Measurements from ENCODE around the gene S100A6. TPM values are rescaled to one million over a fixed set of nuclear protein-coding genes. Genes with fewer than 3 reads are reported as not detected.

The S100A6 gene
- total and polyA plus RNA-seq, 2 donors (not counting 3 experiments of a cell fraction or from before 2014, with no cell fraction given) = 552 to 908 TPM

DNA sequence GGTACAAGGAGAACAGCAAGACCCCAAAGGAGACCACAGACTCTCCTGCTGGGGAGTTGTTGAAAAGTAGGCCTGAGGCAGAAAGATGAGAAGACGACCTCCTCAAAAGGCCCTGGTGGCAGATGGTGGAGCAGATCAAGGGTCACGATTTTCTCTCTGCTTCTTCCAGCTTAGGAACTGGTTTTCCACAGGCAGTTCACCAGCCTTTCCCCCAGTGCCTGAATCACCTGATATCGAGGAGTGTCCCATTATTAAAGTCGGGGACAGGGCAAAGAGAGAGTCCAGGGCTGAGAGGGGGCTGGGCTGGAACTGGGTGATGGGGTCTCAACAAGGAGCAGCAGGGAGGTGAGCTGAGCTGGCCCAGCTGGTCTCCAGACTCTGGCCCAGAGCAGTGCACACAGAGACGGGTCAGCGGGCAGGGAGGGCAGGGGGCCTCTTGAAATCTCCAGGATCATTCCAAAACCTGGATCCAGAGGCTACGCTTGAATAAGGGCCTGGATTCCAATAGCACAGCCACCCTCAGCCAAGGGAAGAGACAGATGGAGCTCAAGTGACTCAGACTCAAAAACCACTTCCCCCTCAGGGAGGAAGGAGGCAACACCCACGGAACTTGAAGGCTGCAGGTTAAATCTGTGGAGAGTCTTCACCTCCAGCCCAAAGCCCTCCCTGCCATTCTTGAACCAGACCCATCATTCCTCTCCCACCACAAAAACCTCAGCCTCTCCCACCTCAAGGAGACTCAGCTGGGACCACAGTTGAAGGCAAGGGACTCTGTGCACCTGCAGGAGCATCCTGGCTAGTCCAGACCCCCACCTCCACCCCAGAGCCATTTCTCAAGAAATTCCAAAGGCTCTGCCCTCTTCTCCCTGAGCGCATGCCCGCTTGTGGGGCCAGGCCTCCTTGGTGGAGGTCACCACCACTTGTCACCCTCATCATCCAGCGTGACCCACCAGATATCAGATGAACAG, 4.9 kb upstream of the S100A6 start, which contains the start of gene S100A5:
Gene S100A5, minus strand, starts transcription at position 541 of the 968 bp plus-strand sequence. CDS start 743 bp downstream, outside the sequence.
- no peaks in the 10 kb centered on the region for H4K20me1 ChIP-seq (replicated peaks; ENCODE audit: control insufficient read depth, extremely low read depth, insufficient read depth, low read length)
- no peaks in the 10 kb centered on the region for H3K9me3 ChIP-seq (replicated peaks; ENCODE audit: control insufficient read depth, insufficient read depth, low read length)
- no peaks in the 10 kb centered on the region for H3K27me3 ChIP-seq (ENCODE audit: control insufficient read depth in 2 of 2, insufficient read depth in 2 of 2, low read length in 2 of 2)
- peak within 1 kb of the TSS; percentile 11 for H2AFZ ChIP-seq (ENCODE audit: low read depth, low read length)
- H3K9me1 ChIP-seq (replicated peaks; ENCODE audit: control insufficient read depth, extremely low read depth, insufficient read depth, low read length) = no peaks in the 10 kb centered on the region
- FAIRE-seq (no peak), DNase-seq (ENCODE audit: low read depth, low spot score) (no peak)
- TF ChIP-seq MYC (IDR thresholded peaks at IDR 0.05; ENCODE audit: low read depth, low read length) (no peak), JUN (IDR thresholded peaks at IDR 0.05; ENCODE audit: borderline replicate concordance, insufficient read depth, insufficient read length, low read depth) (no peak)
- POLR2A ChIA-PET = no interaction called here
- H3K4me3 ChIP-seq (replicated peaks in 1 of 3; ENCODE audit: insufficient read depth in 1 of 3, low read depth in 1 of 3, low read length in 3 of 3) = no peak within 1 kb of the TSS
- no peak within 1 kb of the TSS for H3K9ac ChIP-seq (replicated peaks; ENCODE audit: extremely low read depth, insufficient read depth, low read length)
- H3K4me2 ChIP-seq (ENCODE audit: insufficient read depth, low read length) = no peak within 1 kb of the TSS
- no TSS peak for BruUV-seq (replicated peaks)
- CTCF ChIA-PET = interaction anchor here (0.7 to 1.2 kb wide), 4 partner anchors 9 to 32 kb away, joined by 3 to 4 read pairs (median 3); no protein-coding TSS in a partner anchor
- peaks cover 12% of the 10 kb centered on the region for H3K4me1 ChIP-seq (ENCODE audit: control insufficient read depth, extremely low read depth, insufficient read depth, low read length)
- H3K36me3 ChIP-seq (ENCODE audit: control insufficient read depth in 2 of 2, extremely low read depth in 1 of 2, insufficient read depth in 2 of 2, low read length in 2 of 2) = no peaks in the 10 kb centered on the region
- dilution Hi-C loops (cut with MboI; ENCODE audit: extremely low pct_ligation_motif_present, low sequenced_read_pairs) = no loop called here
- no peak within 1 kb of the TSS for H3K27ac ChIP-seq (ENCODE audit: insufficient read depth, low read depth, low read length)
- intact Hi-C loops (cut with micrococcal nuclease) = no loop called here
- H3K79me2 ChIP-seq (ENCODE audit: control insufficient read depth, insufficient read depth, low read length) = peaks cover under 1% of the 10 kb centered on the region

DNA sequence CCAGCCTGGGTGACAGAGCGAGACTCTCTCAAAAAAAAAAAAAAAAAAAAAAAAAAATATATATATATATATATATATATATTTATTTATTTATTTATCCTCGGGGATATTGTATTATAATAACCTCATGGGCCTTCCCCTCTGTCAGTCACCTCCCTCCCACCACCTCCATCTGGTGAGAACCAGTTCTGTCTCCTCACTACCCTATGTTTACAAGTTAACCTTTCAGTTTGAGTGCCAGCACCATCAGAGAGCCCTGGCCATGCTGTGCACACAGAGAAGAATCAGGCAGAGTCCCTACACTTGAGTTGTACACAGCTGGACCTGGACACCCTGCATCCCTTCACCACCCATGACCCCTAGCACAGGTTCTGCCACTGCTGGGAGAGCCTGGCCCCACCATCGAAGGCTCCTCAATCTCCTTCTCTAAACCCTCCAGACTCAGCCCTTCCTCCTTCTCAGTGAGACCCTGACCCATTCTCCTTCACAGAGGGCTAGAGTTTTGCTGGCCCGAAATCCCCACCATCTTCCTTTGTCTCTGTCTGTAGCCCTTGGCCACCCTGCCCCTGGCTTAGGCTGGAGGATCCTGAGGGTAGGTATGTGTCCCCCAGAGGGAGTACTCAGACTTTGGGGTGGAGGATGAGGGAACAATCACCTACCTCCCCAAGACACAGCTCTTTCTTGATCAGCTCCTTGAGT, 3.8 kb upstream of the S100A6 start:
- no peaks in the 10 kb centered on the region for H3K9me1 ChIP-seq (replicated peaks; ENCODE audit: control insufficient read depth, extremely low read depth, insufficient read depth, low read length)
- H3K27ac ChIP-seq (ENCODE audit: insufficient read depth, low read depth, low read length) = no peak overlapping the region
- BruUV-seq (replicated peaks) = no TSS peak
- H3K79me2 ChIP-seq (ENCODE audit: control insufficient read depth, insufficient read depth, low read length) = peaks cover 12% of the 10 kb centered on the region
- intact Hi-C loops (cut with micrococcal nuclease) = no loop called here
- POLR2A ChIA-PET = no interaction called here
- H3K4me3 ChIP-seq (replicated peaks in 1 of 3; ENCODE audit: insufficient read depth in 1 of 3, low read depth in 1 of 3, low read length in 3 of 3) = no peak overlapping the region
- no peaks in the 10 kb centered on the region for H3K9me3 ChIP-seq (replicated peaks; ENCODE audit: control insufficient read depth, insufficient read depth, low read length)
- peaks cover 10% of the 10 kb centered on the region for H3K4me1 ChIP-seq (ENCODE audit: control insufficient read depth, extremely low read depth, insufficient read depth, low read length)
- no peak overlapping the region for H3K4me2 ChIP-seq (ENCODE audit: insufficient read depth, low read length)
- H3K9ac ChIP-seq (replicated peaks; ENCODE audit: extremely low read depth, insufficient read depth, low read length) = no peak overlapping the region
- no peaks in the 10 kb centered on the region for H3K27me3 ChIP-seq (ENCODE audit: control insufficient read depth in 2 of 2, insufficient read depth in 2 of 2, low read length in 2 of 2)
- TF ChIP-seq JUN (IDR thresholded peaks at IDR 0.05; ENCODE audit: borderline replicate concordance, insufficient read depth, insufficient read length, low read depth) (no peak), EZH2 (IDR thresholded peaks at IDR 0.05; ENCODE audit: borderline replicate concordance, low read depth, low read length, severe bottlenecking) (no peak), POLR2AphosphoS5 (IDR thresholded peaks at IDR 0.05; ENCODE audit: insufficient read depth, low read depth, low read length) (no peak), POLR2A (IDR thresholded peaks at IDR 0.05; ENCODE audit: low read depth, low read length) (no peak), MYC (IDR thresholded peaks at IDR 0.05; ENCODE audit: low read depth, low read length) (no peak), GATA2 (IDR thresholded peaks at IDR 0.05; ENCODE audit: insufficient read depth, insufficient read length, low read depth, low read length) (no peak)
- FAIRE-seq (no peak), DNase-seq (ENCODE audit: low read depth, low spot score) (no peak)
- H2AFZ ChIP-seq (ENCODE audit: low read depth, low read length) = no peak overlapping the region
- CTCF ChIA-PET = interaction anchor here (0.7 to 1.2 kb wide), 3 partner anchors 8 to 33 kb away, joined by 3 to 4 read pairs (median 3); no protein-coding TSS in a partner anchor
- dilution Hi-C loops (cut with MboI; ENCODE audit: extremely low pct_ligation_motif_present, low sequenced_read_pairs) = no loop called here
- H4K20me1 ChIP-seq (replicated peaks; ENCODE audit: control insufficient read depth, extremely low read depth, insufficient read depth, low read length) = no peaks in the 10 kb centered on the region
- H3K36me3 ChIP-seq (ENCODE audit: control insufficient read depth in 2 of 2, extremely low read depth in 1 of 2, insufficient read depth in 2 of 2, low read length in 2 of 2) = no peaks in the 10 kb centered on the region
